NOMO-1 treated with DMSO at 0.1 percent for 48 hours (cell line): ENCODE measurements around the gene TRIO.

ENCODE experiments used
- DNase-seq: peaks from one replicate; lab custom pipeline; 2025; ENCODE audit not compliant: unreplicated experiment; lab: John Stamatoyannopoulos, UW

TRIO gene

GRCh38 chr5:14243766-14244165 is 100.6 kb downstream of the TRIO start:
- no peak for DNase-seq

DNA sequence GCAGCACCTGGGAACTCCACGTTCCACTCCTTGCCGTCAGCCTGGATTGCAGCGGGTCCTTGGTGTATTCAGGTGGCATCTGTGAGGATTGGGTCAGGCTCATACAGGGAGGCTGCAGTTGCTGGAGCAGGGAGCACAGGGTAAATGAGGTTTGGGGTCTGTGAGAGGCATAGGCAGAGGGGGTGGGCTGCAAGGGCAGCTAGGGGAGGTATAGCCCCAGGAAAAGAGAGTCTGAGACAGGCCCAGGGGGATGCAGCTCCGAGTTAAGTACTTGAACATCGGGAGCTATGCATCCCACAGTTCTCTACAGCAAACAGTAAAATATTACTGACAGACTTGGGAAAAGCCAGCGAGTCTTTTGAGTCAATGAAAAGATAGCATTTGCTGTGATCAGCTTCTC is 101.6 kb downstream of the TRIO start:
- no peak for DNase-seq

DNA sequence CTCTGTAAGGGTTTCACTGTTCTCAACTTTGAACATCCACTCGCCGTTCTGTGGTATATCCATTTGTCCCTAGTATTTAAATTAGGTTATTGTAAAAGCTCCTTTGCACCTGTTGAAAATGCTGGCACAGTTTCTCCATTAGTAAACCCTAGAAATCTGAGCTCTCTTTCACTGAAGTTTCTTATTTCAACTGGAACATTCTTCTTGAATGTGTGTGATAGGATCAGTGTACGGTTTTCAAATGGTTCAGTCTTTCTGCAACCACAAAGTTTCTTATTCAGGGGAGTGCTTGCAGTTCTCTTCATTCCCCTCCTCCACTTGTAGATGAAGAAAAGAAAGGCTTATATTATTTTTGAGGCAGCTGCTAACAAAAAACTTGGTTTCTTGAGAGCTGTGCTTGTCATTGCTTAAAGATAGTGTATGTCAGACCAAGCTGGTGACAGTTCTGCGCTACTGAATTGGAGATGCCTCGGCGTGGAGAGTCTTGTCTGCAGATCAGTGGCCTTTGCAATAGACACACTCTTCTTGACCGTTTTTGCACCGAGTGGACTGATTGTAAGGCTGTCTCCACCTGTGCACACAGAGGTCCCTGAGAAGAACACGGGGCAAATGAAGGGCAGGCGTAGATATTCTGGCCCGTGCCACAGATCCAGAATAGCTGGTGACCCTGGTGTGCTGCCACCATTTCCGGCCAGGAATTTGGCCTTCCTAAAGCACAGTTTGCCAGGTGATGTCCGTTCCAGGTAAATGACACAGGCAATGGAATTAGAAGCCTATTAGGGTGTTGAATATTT is 102.2 kb downstream of the TRIO start:
- DNase-seq, result no peak

GRCh38 chr5:14246350-14247053 is 103.4 kb downstream of the TRIO start:
- no peak for DNase-seq

- DNase-seq, result no peak
Measured at GRCh38 chr5:14247054-14247386, 103.9 kb downstream of the TRIO start.

- DNase-seq, result no peak
Measured at GRCh38 chr5:14249258-14250082, 106.3 kb downstream of the TRIO start.

GRCh38 chr5:14250084-14250695 is 107.0 kb downstream of the TRIO start:
- peak; percentile 80 for DNase-seq

DNA sequence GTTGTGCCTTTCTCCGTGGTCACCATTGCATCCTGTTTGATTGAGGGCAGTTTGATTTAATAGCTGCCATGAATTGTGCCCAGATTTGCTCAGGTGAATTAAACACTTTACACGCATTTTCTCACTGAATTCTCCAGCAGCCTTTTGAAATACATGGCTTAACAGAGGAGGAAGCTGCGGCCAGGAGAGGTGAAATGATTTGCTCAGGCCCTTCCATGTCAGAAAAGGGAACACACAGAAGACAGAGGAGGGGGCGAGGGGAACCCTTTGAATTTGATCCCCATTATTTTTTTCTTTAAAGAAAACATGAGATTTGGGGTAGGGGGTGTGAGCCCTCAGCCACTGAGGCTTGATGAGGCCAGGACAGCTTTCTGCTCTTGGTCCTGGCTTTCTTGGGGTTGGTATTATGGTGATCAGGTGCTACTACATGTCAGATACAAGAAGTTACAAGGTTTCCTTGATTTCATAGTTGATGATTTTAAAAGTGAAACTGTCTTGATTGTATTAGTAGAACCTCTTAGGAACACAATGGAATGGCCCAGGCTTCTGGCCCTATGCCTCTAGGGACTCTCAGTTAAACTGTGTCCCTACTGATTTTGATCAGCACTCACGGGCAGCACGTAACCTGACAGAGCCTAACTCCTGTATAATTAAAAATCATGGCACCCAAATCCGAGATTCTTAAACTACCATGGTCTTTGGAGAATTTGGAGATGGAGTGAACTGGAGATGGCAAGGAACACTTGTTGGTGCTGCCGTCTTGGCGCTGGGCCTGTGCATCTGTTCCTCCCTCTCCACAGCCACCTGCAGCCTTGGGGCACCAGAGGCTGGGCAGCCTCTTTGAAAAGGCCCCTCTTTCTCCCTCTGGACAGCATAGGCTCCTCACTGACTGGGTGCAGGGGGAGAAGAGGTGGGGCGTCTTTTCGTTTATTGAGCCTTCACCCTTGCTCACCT is 107.9 kb downstream of the TRIO start:
- peak; percentile 64 for DNase-seq

DNA sequence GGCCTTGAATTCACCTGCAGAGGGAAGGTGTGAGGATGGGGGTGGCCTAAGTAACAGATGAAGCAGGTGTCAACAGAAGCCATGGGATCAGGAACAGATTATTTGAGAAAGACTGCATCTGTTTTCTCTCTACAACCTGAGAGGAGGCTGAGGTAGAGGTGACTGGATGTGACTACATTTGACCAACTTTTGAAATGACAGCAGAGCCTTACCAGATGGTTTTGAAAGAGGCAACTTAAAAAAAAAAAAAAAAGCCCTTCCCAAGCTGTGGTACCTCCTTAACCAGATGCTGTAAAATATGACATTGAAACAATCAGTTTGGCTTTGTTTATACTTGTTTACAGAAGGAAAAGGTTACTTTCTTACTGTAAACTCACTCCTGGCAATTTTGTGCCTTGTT is 108.6 kb downstream of the TRIO start:
- DNase-seq, result no peak

- DNase-seq, result no peak
Measured at GRCh38 chr5:14252793-14253192, 109.7 kb downstream of the TRIO start.

GRCh38 chr5:14254686-14255085 is 111.5 kb downstream of the TRIO start:
- no peak for DNase-seq

- no peak for DNase-seq
Measured at GRCh38 chr5:14256026-14256690, 113.0 kb downstream of the TRIO start.

DNA sequence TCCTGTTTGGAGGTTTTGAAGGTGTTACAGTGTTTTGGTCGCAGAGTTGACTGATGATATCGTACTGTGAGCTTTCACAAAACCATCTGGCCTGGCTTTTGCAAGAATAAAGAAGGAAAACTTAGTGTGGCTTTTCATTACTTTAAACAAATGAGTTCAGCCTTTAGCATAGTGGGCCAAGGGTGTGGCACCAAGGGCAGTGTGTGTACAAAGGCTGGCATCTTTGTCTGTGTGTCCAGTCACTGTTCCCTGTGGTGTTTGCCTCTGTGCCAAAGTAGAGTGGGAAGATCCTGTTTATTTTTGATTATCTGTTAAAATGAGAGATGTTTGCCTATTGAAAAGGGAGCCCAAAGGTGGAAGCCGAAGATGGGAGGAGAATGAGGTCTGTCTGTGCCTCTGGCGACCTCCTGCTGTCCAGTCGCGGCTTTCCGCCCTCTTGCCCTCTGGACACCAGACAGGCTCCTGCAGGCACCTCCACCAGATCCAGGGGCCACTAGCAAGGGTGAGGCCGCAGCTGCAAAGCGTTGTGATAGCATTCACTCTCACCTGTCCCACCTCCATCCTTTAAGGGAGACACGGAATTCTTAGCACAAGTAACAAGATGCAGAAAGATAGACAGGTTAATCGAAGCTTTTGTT is 113.7 kb downstream of the TRIO start:
- DNase-seq, result no peak

- no peak for DNase-seq
Measured at GRCh38 chr5:14257995-14258403, 114.9 kb downstream of the TRIO start.

GRCh38 chr5:14258840-14259239 is 115.7 kb downstream of the TRIO start:
- no peak for DNase-seq

DNA sequence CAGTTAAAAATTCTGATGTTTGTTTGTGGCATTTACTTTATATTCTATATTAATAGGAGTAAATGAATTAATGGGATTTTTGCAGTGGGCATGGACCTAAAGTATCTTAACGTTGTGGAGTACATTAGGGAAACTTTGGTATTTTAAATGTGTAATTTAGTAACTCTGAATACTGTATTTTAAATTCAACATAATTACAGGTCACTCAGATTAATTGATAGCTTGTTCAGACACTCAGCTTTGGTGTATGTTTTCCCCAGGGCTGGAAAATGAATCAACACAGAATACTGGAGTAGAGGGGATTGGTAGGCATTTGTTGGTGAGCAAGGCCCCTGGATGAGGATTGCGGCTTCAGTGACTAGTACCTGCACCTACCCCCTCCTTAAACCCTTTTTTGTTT is 117.5 kb downstream of the TRIO start:
- DNase-seq, result no peak

GRCh38 chr5:14261235-14261634 is 118.1 kb downstream of the TRIO start:
- DNase-seq, result no peak

DNA sequence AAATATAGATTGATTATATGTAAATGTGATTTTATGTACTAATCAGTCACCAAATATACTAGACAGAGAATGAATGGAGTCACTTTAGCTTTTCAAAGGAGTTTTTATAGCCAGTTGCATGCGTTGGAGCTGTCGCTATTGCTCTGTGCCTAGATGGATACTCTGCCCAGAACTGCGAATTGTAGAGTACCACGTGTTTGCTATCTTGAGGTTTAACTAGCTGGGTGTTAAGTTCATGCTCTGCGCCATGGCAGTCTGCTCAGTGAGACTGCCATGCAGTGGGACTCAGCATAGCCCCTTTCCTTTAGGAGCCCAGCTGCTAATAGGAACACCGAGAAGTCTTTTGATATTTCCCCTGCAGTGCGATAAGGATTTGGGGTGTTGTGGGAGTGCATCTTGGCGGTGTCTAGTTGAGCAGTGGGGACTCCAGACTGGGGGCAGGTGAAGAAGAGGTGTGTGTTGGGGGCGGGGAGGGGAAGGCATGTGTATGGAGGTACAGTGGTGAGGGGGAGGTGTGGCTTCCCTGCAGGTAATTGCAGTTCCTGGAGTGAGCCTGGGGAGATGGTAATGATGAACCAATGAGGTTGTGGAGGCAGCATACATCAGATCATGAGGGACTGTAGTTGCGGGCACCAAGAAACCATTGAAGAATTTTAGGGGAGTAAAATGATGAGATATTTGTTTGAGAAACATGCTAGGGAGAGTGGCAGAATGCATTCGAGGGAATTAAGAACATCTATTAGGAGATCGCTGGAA is 118.9 kb downstream of the TRIO start:
- DNase-seq, result no peak

GRCh38 chr5:14263113-14263512 is 120.0 kb downstream of the TRIO start:
- DNase-seq, result no peak
